Measurements from ENCODE around the gene LAMC3. TPM values are rescaled to one million over a fixed set of nuclear protein-coding genes. Genes with fewer than 3 reads are reported as not detected.

LAMC3 gene
- total and polyA plus RNA-seq, 9 of the 15 experiments (the other 6 are each of a cell fraction or from before 2014, with no cell fraction given): 0.10 TPM; not detected in 8

DNA sequence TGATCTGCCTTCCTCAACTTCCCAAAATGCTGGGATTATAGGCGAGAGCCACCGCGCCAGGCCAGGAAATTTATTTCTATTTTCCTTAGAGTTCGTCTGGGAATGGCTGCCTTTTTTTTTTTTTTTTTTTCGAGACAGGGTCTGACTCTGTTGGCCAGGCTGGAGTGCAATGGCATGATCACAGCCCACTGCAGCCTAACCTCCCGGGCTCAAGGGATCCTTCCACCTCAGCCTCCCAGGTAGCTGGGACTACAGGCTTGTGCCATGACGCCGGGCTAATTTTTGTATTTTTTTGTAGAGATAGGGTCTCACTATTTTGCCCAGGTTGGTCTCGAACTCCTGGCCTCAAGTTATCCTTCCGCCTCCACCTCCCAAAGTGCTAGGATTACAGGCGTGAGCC, 888 bp upstream of the LAMC3 start:
- peaks cover 66 to 84% of the 10 kb centered on the region in 2 experiments for H3K27me3 ChIP-seq (ENCODE audit: control insufficient read depth in 2 of 2, insufficient read depth in 2 of 2, low read length in 2 of 2)
- no peak overlapping the region for H3K4me3 ChIP-seq
- H3K79me2 ChIP-seq (ENCODE audit: control insufficient read depth, insufficient read depth, low read length): no peaks in the 10 kb centered on the region
- DNase-seq (ENCODE audit: extremely low read depth in 1 of 4, low spot score in 3 of 4): no peak
- no peaks in the 10 kb centered on the region for H3K36me3 ChIP-seq (ENCODE audit: control insufficient read depth, insufficient read depth, low read length)
- no peaks in the 10 kb centered on the region for H3K9me3 ChIP-seq (replicated peaks; ENCODE audit: control insufficient read depth, insufficient read depth, low read depth, low read length)
- no peak for ATAC-seq
- H3K4me1 ChIP-seq (replicated peaks in 1 of 2; ENCODE audit: control insufficient read depth in 2 of 2, insufficient read depth in 2 of 2, low read length in 2 of 2): peaks cover 7 to 18% of the 10 kb centered on the region in 2 experiments; a peak in 3 of 5 replicates
- peaks cover 20% of the 10 kb centered on the region for H4K20me1 ChIP-seq (replicated peaks; ENCODE audit: control insufficient read depth, insufficient read depth, low read length)
- H3K9ac ChIP-seq (ENCODE audit: insufficient read depth in 1 of 2, low read depth in 2 of 2, low read length in 2 of 2): no peak overlapping the region
- CTCF ChIA-PET (ENCODE audit: low intra/inter-chr PET ratio): interaction anchor here (1.1 kb wide), 1 partner anchor 38 kb away, joined by 4 read pairs; no protein-coding TSS in a partner anchor
- no peak overlapping the region for H3K27ac ChIP-seq (ENCODE audit: extremely low read depth, low read depth, low read length)
- POLR2A ChIA-PET: interaction anchor here (0.6 to 8.4 kb wide), 8 partner anchors 11 to 212 kb away, joined by 3 to 63 read pairs (median 5); no protein-coding TSS in a partner anchor
- no peak overlapping the region for H3K4me2 ChIP-seq (ENCODE audit: insufficient read depth, low read length)
- WGBS (ENCODE audit: insufficient coverage, low coverage, missing lambda C conversion rate): 13% methylated on average over 11 of the region's 11 CpGs
- H2AFZ ChIP-seq (ENCODE audit: low read depth, low read length): no peak overlapping the region
- BruUV-seq (replicated peaks): no TSS peak
- intact Hi-C loops (cut with micrococcal nuclease) (no loop called here), in situ Hi-C loops (cut with MboI) (no loop called here)
- peaks cover 3% of the 10 kb centered on the region for H3K9me1 ChIP-seq (ENCODE audit: control insufficient read depth, insufficient read depth, low read length)
- FAIRE-seq: no peak
- TF ChIP-seq FOS (IDR thresholded peaks at IDR 0.05; ENCODE audit: extremely low read depth, insufficient read length) (no peak), ZNF717 (CRISPR knock-in tag; IDR thresholded peaks at IDR 0.05) (no peak), ZNF24 (IDR thresholded peaks at IDR 0.05) (no peak), SRF (CRISPR knock-in tag; IDR thresholded peaks at IDR 0.05) (no peak), ZNF77 (CRISPR knock-in tag; IDR thresholded peaks at IDR 0.05) (no peak), KLF6 (CRISPR knock-in tag; IDR thresholded peaks at IDR 0.05; ENCODE audit: borderline replicate concordance) (no peak), ZKSCAN1 (IDR thresholded peaks at IDR 0.05; ENCODE audit: low read depth, low read length) (no peak), NUFIP1 (IDR thresholded peaks at IDR 0.05; ENCODE audit: partially characterized antibody) (no peak), ZC3H8 (IDR thresholded peaks at IDR 0.05) (no peak), U2AF2 (optimal IDR thresholded peaks at IDR 0.05; ENCODE audit: low read depth, low read length) (no peak), C11orf30 (IDR thresholded peaks at IDR 0.05; ENCODE audit: low read depth) (no peak), ELF4 (CRISPR knock-in tag; IDR thresholded peaks at IDR 0.05) (no peak)
- TF ChIP-seq, protein P1, sequence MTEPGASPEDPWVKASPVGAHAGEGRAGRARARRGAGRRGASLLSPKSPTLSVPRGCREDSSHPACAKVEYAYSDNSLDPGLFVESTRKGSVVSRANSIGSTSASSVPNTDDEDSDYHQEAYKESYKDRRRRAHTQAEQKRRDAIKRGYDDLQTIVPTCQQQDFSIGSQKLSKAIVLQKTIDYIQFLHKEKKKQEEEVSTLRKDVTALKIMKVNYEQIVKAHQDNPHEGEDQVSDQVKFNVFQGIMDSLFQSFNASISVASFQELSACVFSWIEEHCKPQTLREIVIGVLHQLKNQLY (CRISPR knock-in tag; conservative IDR thresholded peaks at IDR 0.05): no peak
- TF ChIP-seq, protein P2, sequence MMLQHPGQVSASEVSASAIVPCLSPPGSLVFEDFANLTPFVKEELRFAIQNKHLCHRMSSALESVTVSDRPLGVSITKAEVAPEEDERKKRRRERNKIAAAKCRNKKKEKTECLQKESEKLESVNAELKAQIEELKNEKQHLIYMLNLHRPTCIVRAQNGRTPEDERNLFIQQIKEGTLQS (IDR thresholded peaks at IDR 0.05): no peak
- TF ChIP-seq, protein P2 (CRISPR knock-in tag; conservative IDR thresholded peaks at IDR 0.05): no peak
- TF ChIP-seq, protein P3, sequence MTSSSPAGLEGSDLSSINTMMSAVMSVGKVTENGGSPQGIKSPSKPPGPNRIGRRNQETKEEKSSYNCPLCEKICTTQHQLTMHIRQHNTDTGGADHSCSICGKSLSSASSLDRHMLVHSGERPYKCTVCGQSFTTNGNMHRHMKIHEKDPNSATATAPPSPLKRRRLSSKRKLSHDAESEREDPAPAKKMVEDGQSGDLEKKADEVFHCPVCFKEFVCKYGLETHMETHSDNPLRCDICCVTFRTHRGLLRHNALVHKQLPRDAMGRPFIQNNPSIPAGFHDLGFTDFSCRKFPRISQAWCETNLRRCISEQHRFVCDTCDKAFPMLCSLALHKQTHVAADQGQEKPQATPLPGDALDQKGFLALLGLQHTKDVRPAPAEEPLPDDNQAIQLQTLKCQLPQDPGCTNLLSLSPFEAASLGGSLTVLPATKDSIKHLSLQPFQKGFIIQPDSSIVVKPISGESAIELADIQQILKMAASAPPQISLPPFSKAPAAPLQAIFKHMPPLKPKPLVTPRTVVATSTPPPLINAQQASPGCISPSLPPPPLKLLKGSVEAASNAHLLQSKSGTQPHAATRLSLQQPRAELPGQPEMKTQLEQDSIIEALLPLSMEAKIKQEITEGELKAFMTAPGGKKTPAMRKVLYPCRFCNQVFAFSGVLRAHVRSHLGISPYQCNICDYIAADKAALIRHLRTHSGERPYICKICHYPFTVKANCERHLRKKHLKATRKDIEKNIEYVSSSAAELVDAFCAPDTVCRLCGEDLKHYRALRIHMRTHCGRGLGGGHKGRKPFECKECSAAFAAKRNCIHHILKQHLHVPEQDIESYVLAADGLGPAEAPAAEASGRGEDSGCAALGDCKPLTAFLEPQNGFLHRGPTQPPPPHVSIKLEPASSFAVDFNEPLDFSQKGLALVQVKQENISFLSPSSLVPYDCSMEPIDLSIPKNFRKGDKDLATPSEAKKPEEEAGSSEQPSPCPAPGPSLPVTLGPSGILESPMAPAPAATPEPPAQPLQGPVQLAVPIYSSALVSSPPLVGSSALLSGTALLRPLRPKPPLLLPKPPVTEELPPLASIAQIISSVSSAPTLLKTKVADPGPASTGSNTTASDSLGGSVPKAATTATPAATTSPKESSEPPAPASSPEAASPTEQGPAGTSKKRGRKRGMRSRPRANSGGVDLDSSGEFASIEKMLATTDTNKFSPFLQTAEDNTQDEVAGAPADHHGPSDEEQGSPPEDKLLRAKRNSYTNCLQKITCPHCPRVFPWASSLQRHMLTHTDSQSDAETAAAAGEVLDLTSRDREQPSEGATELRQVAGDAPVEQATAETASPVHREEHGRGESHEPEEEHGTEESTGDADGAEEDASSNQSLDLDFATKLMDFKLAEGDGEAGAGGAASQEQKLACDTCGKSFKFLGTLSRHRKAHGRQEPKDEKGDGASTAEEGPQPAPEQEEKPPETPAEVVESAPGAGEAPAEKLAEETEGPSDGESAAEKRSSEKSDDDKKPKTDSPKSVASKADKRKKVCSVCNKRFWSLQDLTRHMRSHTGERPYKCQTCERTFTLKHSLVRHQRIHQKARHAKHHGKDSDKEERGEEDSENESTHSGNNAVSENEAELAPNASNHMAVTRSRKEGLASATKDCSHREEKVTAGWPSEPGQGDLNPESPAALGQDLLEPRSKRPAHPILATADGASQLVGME (CRISPR knock-in tag; IDR thresholded peaks at IDR 0.05): no peak
- TF ChIP-seq, protein P4, sequence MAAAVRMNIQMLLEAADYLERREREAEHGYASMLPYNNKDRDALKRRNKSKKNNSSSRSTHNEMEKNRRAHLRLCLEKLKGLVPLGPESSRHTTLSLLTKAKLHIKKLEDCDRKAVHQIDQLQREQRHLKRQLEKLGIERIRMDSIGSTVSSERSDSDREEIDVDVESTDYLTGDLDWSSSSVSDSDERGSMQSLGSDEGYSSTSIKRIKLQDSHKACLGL (CRISPR knock-in tag; IDR thresholded peaks at IDR 0.05; ENCODE audit: borderline replicate concordance, poor library complexity, severe bottlenecking): no peak

All from K562 (cell line).